GM23338 (cell line): ENCODE results near the gene FCER2. TPM values are rescaled to one million over a fixed set of nuclear protein-coding genes. Genes with fewer than 3 reads are reported as not detected.

ENCODE experiments used
- ATAC-seq: fragments of 200-7000 bp; cut with Tn5 transposase; 3 replicates; pipeline ENCODE4 v1.9.1; 2020
- DNase-seq: peaks from one replicate; pipeline ENCODE4 v3.0.0-alpha.2; 2015; ENCODE audit warnings: low spot score
- H2AFZ ChIP-seq: fragments of 200-600 bp; sonication (generic); 2 replicates; pipeline ENCODE4 v1.8.0; 2016; ENCODE audit warnings: antibody characterized with exemption, mild to moderate bottlenecking, moderate library complexity
- H3F3A ChIP-seq: fragments of 200-600 bp; sonication (generic); replicated peaks from 2 replicates; pipeline ENCODE4 v1.8.0; 2017; ENCODE audit warnings: antibody characterized with exemption, mixed run types, low read depth
- H3K27ac ChIP-seq: fragments of 200-600 bp; sonication (generic); 2 replicates; pipeline ENCODE4 v1.6.1; 2016; ENCODE audit warnings: low read depth
- H3K27me3 ChIP-seq: fragments of 200-600 bp; sonication (generic); 2 replicates; pipeline ENCODE4 v1.8.0; 2016; ENCODE audit warnings: mild to moderate bottlenecking, mixed run types, moderate library complexity; ENCODE audit not compliant: insufficient read depth
- H3K36me3 ChIP-seq: fragments of 200-600 bp; sonication (generic); 2 replicates; pipeline ENCODE4 v1.8.0; 2016; ENCODE audit warnings: mild to moderate bottlenecking; ENCODE audit not compliant: insufficient read depth
- H3K4me1 ChIP-seq: fragments of 200-600 bp; sonication (generic); 2 replicates; pipeline ENCODE4 v1.8.0; 2016; ENCODE audit warnings: mild to moderate bottlenecking, moderate library complexity; ENCODE audit not compliant: insufficient read depth
- H3K4me2 ChIP-seq: fragments of 200-600 bp; sonication (generic); 2 replicates; pipeline ENCODE4 v1.7.1; 2017; ENCODE audit warnings: mixed run types
- H3K4me3 ChIP-seq: fragments of 200-600 bp; sonication (generic); 2 replicates; pipeline ENCODE4 v1.6.1; 2016; ENCODE audit warnings: mixed run types
- H3K79me2 ChIP-seq: fragments of 200-600 bp; sonication (generic); replicated peaks from 2 replicates; pipeline ENCODE4 v1.8.0; 2017; ENCODE audit warnings: mild to moderate bottlenecking; ENCODE audit not compliant: insufficient read depth
- H3K9me2 ChIP-seq: fragments of 200-600 bp; sonication (generic); 2 replicates; pipeline ENCODE4 v1.8.0; 2017; ENCODE audit not compliant: insufficient read depth
- H4K20me1 ChIP-seq: fragments of 200-600 bp; sonication (generic); replicated peaks from 2 replicates; pipeline ENCODE4 v1.8.0; 2017; ENCODE audit warnings: mild to moderate bottlenecking; ENCODE audit not compliant: insufficient read depth
- H3K27ac Mint-ChIP-seq: 2 replicates; pipeline ENCODE4 v1.8.0; 2020; ENCODE audit warnings: inconsistent platforms, mild to moderate bottlenecking, moderate library complexity, mixed read lengths
- H3K27me3 Mint-ChIP-seq: 3 replicates; pipeline ENCODE4 v1.8.0; 2022; ENCODE audit warnings: low read depth, mild to moderate bottlenecking, moderate library complexity, mixed read lengths, inconsistent platforms; ENCODE audit not compliant: insufficient read depth, poor library complexity
- H3K36me3 Mint-ChIP-seq: 3 replicates; pipeline ENCODE4 v1.8.0; 2021; ENCODE audit warnings: low read depth, mild to moderate bottlenecking, inconsistent platforms, moderate library complexity, mixed read lengths
- H3K4me1 Mint-ChIP-seq: 3 replicates; pipeline ENCODE4 v1.8.0; 2020; ENCODE audit warnings: mild to moderate bottlenecking, inconsistent platforms, mixed read lengths
- H3K4me3 Mint-ChIP-seq: 3 replicates; pipeline ENCODE4 v1.8.0; 2021; ENCODE audit warnings: moderate library complexity, mild to moderate bottlenecking, inconsistent platforms, mixed read lengths
- H3K9me3 Mint-ChIP-seq: 3 replicates; pipeline ENCODE4 v1.8.0; 2020; ENCODE audit warnings: moderate library complexity, mild to moderate bottlenecking, inconsistent platforms, mixed read lengths
- CREB1 ChIP-seq: fragments of 250-450 bp; sonication (Bioruptor Pico); IDR thresholded peaks from 2 replicates; pipeline ENCODE4 v1.5.0; 2020; ENCODE audit warnings: low read depth, mild to moderate bottlenecking, moderate library complexity
- EZH2 ChIP-seq: fragments of 200-600 bp; sonication (generic); IDR thresholded peaks from one replicate; pipeline ENCODE4 v1.8.0; 2017; ENCODE audit warnings: antibody characterized with exemption, mild to moderate bottlenecking, low read depth; ENCODE audit not compliant: unreplicated experiment
- EZH2phosphoT487 ChIP-seq: fragments of 200-600 bp; sonication (generic); IDR thresholded peaks from one replicate; pipeline ENCODE4 v1.8.1; 2018; ENCODE audit warnings: antibody characterized with exemption; ENCODE audit not compliant: unreplicated experiment
- JUNB ChIP-seq: IDR thresholded peaks from one replicate; pipeline ENCODE4 v1.6.1; 2016; ENCODE audit warnings: antibody characterized with exemption; ENCODE audit not compliant: unreplicated experiment
- NANOG ChIP-seq: IDR thresholded peaks from 2 replicates; pipeline ENCODE4 v1.6.1; 2016; ENCODE audit warnings: antibody characterized with exemption, borderline replicate concordance
- POLR2AphosphoS5 ChIP-seq: IDR thresholded peaks from 2 replicates; pipeline ENCODE4 v1.6.1; 2016; ENCODE audit warnings: antibody characterized with exemption, low read depth
- STAT1 ChIP-seq: IDR thresholded peaks from one replicate; pipeline ENCODE4 v1.6.1; 2016; ENCODE audit warnings: antibody characterized with exemption; ENCODE audit not compliant: unreplicated experiment
- ZNF114 ChIP-seq: fragments of 250-450 bp; sonication (Bioruptor Pico); IDR thresholded peaks from 2 replicates; pipeline ENCODE4 v1.5.0; 2020; ENCODE audit warnings: mild to moderate bottlenecking, moderate library complexity
- ZNF331 ChIP-seq: fragments of 250-450 bp; sonication (Bioruptor Pico); IDR thresholded peaks from 2 replicates; pipeline ENCODE4 v1.5.0; 2020; ENCODE audit warnings: low read depth, mild to moderate bottlenecking, moderate library complexity
- polyA plus RNA-seq: library from polyadenylated mRNA; unstranded; fragments of >200 nt; fragmentation: Nextera tagmentation; extraction: Ambion mirVana; gene quantifications from 2 replicates; pipeline ENCODE4 v1.2.1, GENCODE V29; 2016
- total RNA-seq: library from RNA; depleted of rRNA; stranded (reverse); fragments of >200 nt; shearing (Covaris generic); gene quantifications from 2 replicates; pipeline ENCODE4 v1.2.3, GENCODE V29; 2014
- TF ChIP-seq, protein P1 (sequence below): IDR thresholded peaks from one replicate; pipeline ENCODE4 v1.6.1; 2018; ENCODE audit warnings: antibody characterized with exemption; ENCODE audit not compliant: unreplicated experiment
- TF ChIP-seq, protein P2 (sequence below), 2 experiments: fragments of 200-600 bp in 1 of 2; sonication (generic) in 1 of 2; conservative IDR thresholded peaks; 2 replicates each; pipeline versions ENCODE4 v1.5.1 to v1.6.1; 2016 to 2017; ENCODE audit warnings: antibody characterized with exemption in 2 of 2, low read depth in 2 of 2, mild to moderate bottlenecking in 2 of 2, moderate library complexity in 1 of 2
- TF ChIP-seq, protein P3 (sequence below): fragments of 250-450 bp; sonication (Bioruptor Pico); IDR thresholded peaks from 2 replicates; pipeline ENCODE4 v1.5.0; 2020; ENCODE audit warnings: mild to moderate bottlenecking, moderate library complexity
- TF ChIP-seq, protein P4 (sequence below): IDR thresholded peaks from 2 replicates; pipeline ENCODE4 v1.6.1; 2016; ENCODE audit warnings: antibody characterized with exemption

FCER2 gene
- total and polyA plus RNA-seq, 2 experiments from 2014 or later, result 0.29 TPM; not detected in 1

DNA sequence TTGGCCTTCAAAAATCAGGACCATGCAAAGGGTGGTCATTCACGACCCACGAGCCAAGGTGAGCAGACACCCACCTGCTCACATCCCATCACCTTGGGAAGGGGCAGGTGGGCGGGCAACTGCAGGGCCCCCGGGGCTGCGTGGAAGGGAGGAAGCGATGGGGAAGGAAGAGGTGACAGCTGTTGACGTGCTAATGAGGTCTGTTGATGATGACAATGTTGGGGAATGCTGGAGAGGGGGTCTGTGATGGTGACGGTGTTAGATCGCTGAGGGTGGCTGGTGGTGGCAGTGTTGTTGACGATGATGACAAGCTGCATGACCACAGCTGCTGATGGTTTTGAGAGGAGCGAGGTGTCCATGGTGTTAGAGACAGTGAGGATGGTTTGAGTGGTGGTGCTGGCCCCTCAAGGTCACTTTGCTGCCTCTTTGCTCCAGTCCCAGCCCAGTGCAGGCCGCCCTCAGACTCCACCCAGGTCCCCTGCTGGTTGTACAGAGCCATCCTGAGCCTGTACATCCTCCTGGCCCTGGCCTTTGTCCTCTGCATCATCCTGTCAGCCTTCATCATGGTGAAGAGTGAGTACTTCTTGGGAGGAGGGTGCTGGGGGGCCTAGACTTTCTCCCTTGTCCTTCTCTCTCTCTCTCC lies 24.1 kb downstream of the FCER2 start:
- Mint-ChIP-seq H3K9me3 (peaks cover 6% of the 10 kb centered on the region), H3K36me3 (peaks cover 8% of the 10 kb centered on the region), H3K27me3 (peaks cover 26% of the 10 kb centered on the region), H3K27ac (no peak overlapping the region), H3K4me3 (no peak overlapping the region), H3K4me1 (peaks cover 4% of the 10 kb centered on the region; the same call in 1 of the 3 replicates)
- no peaks in the 10 kb centered on the region; the same call in 1 of the 2 replicates for H3K36me3 ChIP-seq
- no peaks in the 10 kb centered on the region for H3K9me2 ChIP-seq
- no peak overlapping the region for H3K27ac ChIP-seq
- no peak for TF ChIP-seq STAT1
- TF ChIP-seq ZNF114 (CRISPR knock-in tag), result no peak
- TF ChIP-seq, protein P1, sequence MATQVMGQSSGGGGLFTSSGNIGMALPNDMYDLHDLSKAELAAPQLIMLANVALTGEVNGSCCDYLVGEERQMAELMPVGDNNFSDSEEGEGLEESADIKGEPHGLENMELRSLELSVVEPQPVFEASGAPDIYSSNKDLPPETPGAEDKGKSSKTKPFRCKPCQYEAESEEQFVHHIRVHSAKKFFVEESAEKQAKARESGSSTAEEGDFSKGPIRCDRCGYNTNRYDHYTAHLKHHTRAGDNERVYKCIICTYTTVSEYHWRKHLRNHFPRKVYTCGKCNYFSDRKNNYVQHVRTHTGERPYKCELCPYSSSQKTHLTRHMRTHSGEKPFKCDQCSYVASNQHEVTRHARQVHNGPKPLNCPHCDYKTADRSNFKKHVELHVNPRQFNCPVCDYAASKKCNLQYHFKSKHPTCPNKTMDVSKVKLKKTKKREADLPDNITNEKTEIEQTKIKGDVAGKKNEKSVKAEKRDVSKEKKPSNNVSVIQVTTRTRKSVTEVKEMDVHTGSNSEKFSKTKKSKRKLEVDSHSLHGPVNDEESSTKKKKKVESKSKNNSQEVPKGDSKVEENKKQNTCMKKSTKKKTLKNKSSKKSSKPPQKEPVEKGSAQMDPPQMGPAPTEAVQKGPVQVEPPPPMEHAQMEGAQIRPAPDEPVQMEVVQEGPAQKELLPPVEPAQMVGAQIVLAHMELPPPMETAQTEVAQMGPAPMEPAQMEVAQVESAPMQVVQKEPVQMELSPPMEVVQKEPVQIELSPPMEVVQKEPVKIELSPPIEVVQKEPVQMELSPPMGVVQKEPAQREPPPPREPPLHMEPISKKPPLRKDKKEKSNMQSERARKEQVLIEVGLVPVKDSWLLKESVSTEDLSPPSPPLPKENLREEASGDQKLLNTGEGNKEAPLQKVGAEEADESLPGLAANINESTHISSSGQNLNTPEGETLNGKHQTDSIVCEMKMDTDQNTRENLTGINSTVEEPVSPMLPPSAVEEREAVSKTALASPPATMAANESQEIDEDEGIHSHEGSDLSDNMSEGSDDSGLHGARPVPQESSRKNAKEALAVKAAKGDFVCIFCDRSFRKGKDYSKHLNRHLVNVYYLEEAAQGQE, result no peak
- TF ChIP-seq ZNF331 (CRISPR knock-in tag), result no peak
- TF ChIP-seq EZH2, result no peak
- no peak for TF ChIP-seq JUNB
- TF ChIP-seq NANOG, result no peak
- TF ChIP-seq CREB1, result no peak
- TF ChIP-seq EZH2phosphoT487, result no peak
- TF ChIP-seq, protein P2, sequence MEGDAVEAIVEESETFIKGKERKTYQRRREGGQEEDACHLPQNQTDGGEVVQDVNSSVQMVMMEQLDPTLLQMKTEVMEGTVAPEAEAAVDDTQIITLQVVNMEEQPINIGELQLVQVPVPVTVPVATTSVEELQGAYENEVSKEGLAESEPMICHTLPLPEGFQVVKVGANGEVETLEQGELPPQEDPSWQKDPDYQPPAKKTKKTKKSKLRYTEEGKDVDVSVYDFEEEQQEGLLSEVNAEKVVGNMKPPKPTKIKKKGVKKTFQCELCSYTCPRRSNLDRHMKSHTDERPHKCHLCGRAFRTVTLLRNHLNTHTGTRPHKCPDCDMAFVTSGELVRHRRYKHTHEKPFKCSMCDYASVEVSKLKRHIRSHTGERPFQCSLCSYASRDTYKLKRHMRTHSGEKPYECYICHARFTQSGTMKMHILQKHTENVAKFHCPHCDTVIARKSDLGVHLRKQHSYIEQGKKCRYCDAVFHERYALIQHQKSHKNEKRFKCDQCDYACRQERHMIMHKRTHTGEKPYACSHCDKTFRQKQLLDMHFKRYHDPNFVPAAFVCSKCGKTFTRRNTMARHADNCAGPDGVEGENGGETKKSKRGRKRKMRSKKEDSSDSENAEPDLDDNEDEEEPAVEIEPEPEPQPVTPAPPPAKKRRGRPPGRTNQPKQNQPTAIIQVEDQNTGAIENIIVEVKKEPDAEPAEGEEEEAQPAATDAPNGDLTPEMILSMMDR (conservative IDR thresholded peaks at IDR 0.05; ENCODE audit: low read depth in 2 of 2), result no peak
- TF ChIP-seq, protein P3, sequence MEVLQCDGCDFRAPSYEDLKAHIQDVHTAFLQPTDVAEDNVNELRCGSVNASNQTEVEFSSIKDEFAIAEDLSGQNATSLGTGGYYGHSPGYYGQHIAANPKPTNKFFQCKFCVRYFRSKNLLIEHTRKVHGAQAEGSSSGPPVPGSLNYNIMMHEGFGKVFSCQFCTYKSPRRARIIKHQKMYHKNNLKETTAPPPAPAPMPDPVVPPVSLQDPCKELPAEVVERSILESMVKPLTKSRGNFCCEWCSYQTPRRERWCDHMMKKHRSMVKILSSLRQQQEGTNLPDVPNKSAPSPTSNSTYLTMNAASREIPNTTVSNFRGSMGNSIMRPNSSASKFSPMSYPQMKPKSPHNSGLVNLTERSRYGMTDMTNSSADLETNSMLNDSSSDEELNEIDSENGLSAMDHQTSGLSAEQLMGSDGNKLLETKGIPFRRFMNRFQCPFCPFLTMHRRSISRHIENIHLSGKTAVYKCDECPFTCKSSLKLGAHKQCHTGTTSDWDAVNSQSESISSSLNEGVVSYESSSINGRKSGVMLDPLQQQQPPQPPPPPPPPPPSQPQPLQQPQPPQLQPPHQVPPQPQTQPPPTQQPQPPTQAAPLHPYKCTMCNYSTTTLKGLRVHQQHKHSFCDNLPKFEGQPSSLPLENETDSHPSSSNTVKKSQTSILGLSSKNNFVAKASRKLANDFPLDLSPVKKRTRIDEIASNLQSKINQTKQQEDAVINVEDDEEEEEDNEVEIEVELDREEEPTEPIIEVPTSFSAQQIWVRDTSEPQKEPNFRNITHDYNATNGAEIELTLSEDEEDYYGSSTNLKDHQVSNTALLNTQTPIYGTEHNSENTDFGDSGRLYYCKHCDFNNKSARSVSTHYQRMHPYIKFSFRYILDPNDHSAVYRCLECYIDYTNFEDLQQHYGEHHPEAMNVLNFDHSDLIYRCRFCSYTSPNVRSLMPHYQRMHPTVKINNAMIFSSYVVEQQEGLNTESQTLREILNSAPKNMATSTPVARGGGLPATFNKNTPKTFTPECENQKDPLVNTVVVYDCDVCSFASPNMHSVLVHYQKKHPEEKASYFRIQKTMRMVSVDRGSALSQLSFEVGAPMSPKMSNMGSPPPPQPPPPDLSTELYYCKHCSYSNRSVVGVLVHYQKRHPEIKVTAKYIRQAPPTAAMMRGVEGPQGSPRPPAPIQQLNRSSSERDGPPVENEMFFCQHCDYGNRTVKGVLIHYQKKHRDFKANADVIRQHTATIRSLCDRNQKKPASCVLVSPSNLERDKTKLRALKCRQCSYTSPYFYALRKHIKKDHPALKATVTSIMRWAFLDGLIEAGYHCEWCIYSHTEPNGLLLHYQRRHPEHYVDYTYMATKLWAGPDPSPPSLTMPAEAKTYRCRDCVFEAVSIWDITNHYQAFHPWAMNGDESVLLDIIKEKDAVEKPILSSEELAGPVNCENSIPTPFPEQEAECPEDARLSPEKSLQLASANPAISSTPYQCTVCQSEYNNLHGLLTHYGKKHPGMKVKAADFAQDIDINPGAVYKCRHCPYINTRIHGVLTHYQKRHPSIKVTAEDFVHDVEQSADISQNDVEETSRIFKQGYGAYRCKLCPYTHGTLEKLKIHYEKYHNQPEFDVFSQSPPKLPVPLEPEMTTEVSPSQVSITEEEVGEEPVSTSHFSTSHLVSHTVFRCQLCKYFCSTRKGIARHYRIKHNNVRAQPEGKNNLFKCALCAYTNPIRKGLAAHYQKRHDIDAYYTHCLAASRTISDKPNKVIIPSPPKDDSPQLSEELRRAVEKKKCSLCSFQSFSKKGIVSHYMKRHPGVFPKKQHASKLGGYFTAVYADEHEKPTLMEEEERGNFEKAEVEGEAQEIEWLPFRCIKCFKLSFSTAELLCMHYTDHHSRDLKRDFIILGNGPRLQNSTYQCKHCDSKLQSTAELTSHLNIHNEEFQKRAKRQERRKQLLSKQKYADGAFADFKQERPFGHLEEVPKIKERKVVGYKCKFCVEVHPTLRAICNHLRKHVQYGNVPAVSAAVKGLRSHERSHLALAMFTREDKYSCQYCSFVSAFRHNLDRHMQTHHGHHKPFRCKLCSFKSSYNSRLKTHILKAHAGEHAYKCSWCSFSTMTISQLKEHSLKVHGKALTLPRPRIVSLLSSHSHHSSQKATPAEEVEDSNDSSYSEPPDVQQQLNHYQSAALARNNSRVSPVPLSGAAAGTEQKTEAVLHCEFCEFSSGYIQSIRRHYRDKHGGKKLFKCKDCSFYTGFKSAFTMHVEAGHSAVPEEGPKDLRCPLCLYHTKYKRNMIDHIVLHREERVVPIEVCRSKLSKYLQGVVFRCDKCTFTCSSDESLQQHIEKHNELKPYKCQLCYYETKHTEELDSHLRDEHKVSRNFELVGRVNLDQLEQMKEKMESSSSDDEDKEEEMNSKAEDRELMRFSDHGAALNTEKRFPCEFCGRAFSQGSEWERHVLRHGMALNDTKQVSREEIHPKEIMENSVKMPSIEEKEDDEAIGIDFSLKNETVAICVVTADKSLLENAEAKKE, result no peak
- TF ChIP-seq, protein P4, sequence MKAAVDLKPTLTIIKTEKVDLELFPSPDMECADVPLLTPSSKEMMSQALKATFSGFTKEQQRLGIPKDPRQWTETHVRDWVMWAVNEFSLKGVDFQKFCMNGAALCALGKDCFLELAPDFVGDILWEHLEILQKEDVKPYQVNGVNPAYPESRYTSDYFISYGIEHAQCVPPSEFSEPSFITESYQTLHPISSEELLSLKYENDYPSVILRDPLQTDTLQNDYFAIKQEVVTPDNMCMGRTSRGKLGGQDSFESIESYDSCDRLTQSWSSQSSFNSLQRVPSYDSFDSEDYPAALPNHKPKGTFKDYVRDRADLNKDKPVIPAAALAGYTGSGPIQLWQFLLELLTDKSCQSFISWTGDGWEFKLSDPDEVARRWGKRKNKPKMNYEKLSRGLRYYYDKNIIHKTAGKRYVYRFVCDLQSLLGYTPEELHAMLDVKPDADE, result no peak
- no peak for TF ChIP-seq POLR2AphosphoS5
- H3F3A ChIP-seq, result 0 out of 2 replicates have a peak, but pooled peaks cover 3% of the 10 kb centered on the region
- DNase-seq (no peak), ATAC-seq (no peak)
- H3K4me1 ChIP-seq, result no peaks in the 10 kb centered on the region
- H3K27me3 ChIP-seq, result peaks cover 10% of the 10 kb centered on the region; the same call in 1 of the 2 replicates
- H3K4me3 ChIP-seq, result no peak overlapping the region
- no peak overlapping the region for H3K4me2 ChIP-seq
- 0 out of 2 replicates have a peak, but pooled peaks cover 3% of the 10 kb centered on the region for H3K79me2 ChIP-seq
- peaks cover 3% of the 10 kb centered on the region; the same call in 1 of the 2 replicates for H4K20me1 ChIP-seq
- H2AFZ ChIP-seq, result no peak overlapping the region
